Activated T-cell treated with anti-CD3 and anti-CD28 coated beads, Interleukin-2, amount 50 U/mL, for 48 hours (primary cell): ENCODE data around the gene PDZRN4.

ENCODE experiments used
- DNase-seq, 2 experiments: peaks; one replicate each; pipeline ENCODE4 v3.0.0-alpha.2; 2020

The PDZRN4 gene

DNA sequence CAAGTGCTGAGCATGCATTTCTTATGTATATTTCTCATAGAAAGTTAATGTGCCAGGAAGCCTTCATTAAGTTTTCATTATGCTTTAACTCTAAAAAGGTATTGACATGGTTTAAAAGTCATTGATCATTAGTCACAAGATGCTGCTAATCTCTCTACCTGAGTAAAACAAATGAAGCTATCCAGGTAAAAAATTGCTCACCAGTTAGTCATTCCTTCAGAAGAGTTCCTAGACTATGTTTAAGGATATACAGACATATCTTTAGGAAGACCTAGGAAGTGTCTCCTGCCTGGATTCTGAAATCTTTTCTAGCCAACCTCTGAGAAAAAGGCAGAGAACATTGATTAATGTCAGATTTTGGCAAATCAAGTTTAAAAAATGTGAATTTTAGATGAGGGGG lies 274.2 kb downstream of the PDZRN4 start:
- DNase-seq, result no peak

GRCh38 chr12:41465526-41465925 lies 277.4 kb downstream of the PDZRN4 start:
- no peak for DNase-seq

DNA sequence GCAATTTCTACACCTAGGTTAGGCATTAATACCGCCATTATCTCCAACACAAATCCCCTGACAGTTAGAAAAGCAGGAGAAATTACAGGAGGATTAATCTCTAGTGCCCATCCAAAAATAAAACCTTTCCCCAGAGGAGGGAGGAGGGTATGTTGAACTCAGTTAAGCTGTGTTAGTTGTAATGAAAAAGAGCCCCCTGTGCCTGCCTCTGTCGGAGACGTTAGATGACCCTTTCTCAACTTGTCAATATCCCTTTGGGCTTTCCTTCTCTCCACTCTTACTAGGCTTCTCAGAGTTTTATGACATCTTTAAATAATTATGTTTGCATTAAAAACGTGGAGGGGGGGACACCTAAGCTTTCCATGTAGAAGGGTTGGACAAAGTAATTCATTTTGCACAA lies 278.2 kb downstream of the PDZRN4 start:
- no peak for DNase-seq

DNA sequence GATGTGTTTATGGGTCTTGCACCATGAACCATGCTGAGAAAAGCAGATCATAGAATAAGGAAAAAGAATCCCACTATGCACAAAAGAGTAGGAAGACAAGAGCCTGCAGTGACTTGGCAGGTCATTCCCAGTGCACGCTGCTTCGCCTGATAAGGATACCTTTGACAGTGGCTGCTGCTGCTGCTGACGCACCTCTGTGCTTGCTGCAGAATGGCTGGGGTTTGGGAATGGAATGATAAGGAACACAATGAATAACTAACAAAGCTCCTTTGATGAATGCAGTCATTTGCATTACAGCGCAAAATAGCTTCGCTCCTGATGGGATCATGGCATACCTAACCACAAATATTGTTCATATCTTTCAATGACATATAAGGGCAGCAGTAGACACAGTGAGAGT lies 278.7 kb downstream of the PDZRN4 start:
- no peak for DNase-seq

DNA sequence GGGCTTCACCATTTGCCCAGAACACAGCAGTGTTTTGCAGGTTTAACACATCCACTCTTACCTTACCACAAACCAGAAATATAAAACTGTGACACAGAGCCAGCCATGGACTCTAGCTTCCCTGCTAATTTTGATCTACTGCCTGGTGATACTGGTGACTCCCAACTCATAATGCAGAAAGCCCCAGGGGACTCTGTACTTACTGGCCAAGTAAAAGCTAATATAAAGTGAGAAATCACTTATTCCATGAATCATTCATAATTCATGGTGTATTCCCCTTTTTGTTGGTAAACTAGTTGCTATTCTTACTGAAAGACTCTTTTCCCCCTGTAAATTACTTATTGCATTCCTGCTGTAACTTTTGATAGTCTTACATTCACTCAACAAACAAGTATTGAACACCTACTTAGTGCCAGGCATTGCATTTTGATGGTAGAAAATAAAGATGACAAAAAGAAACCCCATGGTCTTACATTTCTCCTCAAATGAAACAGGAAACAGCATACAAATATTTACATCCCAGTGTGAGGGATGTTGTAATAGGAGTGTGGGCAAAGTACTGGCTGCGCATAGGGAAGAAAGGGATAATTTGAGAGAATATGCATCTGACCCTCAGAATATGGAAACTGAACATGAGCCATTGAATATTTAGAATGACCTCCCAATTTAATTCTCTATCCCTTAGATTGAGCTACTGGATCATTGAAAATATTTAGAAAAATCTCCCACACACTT lies 279.6 kb downstream of the PDZRN4 start:
- no peak for DNase-seq

DNA sequence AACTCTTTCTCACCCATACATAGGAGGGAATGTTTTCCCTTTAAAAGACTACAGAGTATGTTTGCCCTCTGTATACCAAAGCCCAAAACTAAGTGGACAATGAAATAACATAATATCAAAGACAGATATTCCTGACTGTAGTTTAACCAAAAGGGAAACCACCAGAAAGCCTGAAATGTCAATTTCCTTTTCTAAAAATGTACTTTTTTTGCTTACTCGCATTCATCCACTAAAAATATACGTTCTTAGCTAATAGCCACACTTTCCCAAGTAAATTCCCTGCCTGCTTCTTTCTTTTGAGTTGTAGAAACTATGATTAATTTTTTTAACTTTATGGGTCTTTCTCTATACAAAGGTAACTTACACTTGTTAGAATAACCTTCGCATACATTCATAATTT lies 280.2 kb downstream of the PDZRN4 start:
- DNase-seq, result no peak

DNA sequence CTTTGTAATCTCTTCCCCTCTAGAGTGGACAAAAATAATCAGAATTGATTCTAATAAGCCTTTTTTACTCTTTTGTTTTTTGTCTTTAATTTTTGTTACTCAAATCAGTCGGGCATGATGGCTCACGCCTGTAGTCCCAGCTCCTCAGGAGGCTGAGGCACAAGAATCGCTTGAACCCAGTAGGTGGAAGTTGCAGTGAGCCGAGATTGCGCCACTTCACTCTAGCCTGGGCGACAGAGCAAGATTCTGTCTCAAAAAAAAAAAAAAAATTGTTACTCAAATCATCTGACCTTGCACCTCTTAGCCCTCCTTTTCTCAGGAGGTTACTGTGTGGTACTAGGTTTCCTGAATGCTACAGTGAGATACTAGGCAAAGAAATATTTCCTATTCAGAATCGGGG lies 280.6 kb downstream of the PDZRN4 start:
- no peak for DNase-seq

DNA sequence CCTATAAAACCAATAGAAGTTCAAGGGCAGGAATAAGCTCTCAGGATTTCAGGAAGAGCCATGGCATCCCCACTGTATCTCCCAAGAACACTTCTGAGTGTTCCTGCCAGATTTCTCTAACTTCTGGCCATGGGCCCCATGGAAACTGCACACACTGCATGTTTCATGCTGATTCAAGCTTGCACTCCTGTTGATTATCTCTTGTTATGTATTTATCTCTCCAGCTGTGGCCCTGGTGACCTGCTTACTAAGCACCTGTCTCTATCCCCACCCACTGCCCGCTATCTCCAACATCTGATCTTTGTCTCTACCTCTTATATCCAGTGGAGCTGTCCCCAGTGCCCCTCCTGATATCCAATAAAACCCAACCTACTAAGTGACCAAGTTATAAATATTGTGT lies 285.3 kb downstream of the PDZRN4 start:
- DNase-seq, result no peak

- no peak for DNase-seq
Measured at GRCh38 chr12:41474001-41474400, 285.9 kb downstream of the PDZRN4 start.

DNA sequence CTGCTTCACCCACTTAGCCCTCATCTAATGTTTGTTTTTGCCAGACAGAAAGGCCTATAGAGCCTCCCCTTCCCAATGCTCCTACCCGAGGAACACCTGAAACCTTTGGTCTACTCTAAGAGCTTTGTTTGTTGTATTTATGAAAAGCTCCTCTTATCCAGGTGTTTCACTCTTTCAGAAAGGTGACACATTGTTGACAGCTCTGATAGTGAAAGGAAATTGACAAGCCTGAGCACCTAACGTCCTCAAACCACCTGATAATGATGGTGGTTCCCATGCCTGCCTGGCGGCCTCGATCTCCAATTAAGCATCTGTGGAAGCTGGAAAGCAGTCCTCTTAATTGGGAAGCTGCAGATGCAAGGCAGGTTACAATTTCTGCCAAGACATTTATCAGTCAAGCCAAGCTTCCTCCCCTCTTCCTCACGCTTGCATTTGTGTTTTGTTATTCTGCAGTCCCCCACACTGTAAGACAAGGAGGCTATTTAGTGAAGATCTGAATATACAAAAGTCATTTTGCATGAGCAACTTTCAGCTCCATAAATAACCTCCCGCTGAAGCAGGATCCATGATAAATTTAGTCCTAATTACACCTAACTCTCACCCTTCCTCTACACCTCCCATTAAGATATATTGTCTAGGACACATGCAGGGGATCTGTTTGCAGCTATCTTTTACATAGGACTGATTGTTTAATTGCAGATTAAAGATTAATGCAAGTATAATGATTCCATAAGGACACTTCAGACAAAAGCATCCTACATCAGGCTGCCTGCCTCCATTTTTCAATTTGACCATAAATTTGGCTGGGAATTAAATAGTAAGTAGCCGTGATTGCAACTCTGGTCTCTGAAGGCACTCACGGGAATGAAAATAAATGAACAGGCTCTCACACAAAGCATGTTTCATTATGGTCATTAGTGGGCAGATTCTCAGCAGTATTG lies 288.6 kb downstream of the PDZRN4 start:
- no peak for DNase-seq

GRCh38 chr12:41479426-41479825 lies 291.3 kb downstream of the PDZRN4 start:
- DNase-seq, result no peak

DNA sequence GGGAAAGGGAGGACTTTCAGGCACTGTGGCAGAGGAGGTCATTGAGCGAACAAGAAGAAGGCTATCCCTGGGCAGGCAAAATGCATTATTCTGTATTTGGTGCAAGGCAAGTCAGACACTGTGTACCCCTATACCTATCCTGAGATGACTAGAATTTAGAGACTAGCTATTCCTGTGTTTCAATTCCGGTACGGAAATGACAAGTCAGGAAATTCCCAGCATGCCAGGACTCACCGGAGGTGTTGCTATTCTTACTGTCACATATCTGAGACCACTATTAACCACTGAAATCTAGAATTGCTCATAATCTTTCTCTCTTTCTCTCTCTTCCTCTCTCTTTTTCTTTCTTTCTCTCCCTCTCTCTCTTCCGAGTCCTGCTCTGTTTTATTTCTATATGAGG lies 297.1 kb downstream of the PDZRN4 start:
- no peak for DNase-seq

- no peak for DNase-seq
Measured at GRCh38 chr12:41486718-41487117, 298.6 kb downstream of the PDZRN4 start.

- DNase-seq, result no peak
Measured at GRCh38 chr12:41496009-41496408, 307.9 kb downstream of the PDZRN4 start.

DNA sequence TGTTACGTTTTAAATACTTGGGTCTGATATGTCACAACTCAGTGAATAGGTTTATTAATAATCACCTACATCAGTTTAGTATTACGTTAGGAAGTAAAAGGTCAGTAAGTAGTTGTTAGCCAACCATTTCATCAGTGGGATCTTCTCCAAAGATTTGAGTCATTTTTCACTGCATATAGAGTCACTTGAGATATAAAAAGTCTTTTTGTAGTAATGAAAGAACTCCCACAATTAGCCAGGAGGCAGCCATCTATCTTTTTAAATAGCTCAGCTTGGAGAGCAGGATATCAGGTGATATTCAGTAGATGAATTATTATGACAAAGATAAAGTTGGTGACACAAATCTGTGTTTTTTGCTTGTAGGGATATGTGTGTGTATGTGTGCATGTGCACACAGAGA lies 309.3 kb downstream of the PDZRN4 start:
- no peak for DNase-seq

- no peak for DNase-seq
Measured at GRCh38 chr12:41504976-41505375, 316.9 kb downstream of the PDZRN4 start.

DNA sequence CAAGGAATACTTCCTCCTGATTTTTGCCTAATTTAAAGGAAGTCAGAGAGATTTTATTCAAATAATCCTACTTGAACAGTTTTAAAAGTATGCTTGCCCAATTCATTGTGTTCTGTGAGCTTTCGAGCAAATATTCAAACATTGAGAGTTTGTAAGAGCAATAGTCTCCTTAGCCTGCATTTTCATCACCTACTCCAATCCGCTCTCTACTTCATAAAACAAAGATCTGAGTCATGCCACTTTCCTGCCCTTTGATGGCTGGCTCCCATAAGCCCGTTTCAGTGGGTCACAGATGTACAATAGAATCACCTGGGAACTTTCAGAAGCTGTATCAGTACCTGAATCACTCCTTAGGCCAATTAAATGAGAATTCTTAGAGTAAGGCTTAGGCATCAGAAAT lies 319.2 kb downstream of the PDZRN4 start:
- no peak for DNase-seq

- no peak for DNase-seq
Measured at GRCh38 chr12:41509271-41510055, 321.3 kb downstream of the PDZRN4 start.

- no peak for DNase-seq
Measured at GRCh38 chr12:41510470-41510869, 322.4 kb downstream of the PDZRN4 start.

GRCh38 chr12:41511247-41511646 lies 323.1 kb downstream of the PDZRN4 start:
- no peak for DNase-seq

GRCh38 chr12:41512497-41512896 lies 324.4 kb downstream of the PDZRN4 start:
- no peak for DNase-seq

DNA sequence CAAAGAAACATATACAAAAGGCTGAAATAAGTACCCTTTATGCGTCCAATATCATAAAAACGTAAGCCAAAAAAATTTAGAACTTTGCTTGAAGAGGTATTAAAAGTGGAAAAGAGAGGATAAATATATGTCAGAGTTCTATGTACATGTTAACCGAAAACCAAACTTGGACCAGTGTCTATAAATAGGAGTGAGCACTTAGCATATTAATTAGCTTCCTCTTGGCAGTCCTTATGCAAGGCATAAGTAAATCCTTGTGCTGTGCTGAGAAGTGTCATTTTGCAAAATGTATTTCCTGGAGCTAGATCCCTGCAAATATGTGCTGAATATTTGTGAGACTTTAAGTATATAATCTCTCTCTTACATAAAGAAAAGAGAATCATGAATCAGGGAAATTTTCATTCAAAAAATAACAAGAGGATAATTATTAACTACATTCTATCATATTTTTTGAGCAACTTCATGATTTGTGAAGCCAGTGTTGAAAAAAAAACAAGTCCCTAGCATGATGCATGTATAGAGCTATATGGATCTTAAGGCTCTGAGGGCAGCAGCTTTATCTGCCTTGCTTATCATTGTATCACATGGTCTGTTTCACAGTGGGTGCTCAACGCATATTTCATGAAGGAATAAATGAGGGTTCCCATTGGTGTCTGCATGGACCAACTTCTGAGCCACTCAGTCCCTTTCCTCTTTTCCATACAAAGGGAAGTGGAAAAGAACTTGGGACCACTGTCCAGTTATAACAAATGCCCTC lies 326.1 kb downstream of the PDZRN4 start:
- no peak for DNase-seq

DNA sequence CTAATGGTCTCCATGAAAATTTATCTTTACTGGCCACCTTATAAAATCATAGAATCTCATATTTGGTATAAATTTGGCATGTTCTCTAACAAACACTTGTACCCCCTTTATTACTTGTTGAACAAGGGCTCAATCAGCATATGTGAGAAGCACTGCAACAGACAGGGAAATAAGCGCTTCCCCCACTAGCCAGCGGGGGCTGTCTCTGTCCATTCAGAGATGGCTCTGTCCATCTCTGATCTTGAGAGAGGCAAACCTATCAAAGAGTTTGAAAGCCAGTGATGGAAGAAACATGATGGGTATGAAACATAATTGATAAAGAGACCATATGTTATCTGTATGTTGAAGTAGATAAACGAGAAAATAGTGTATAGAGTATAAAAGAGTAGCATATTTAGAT lies 326.8 kb downstream of the PDZRN4 start:
- DNase-seq, result no peak
